ENCODE measurements around the gene SCML1. TPM values are rescaled to one million over a fixed set of nuclear protein-coding genes. Genes with fewer than 3 reads are reported as not detected.

The SCML1 gene
- total and polyA plus RNA-seq, 2 donors (not counting 3 experiments of a cell fraction or from before 2014, with no cell fraction given) = 8.8 to 12.4 TPM

DNA sequence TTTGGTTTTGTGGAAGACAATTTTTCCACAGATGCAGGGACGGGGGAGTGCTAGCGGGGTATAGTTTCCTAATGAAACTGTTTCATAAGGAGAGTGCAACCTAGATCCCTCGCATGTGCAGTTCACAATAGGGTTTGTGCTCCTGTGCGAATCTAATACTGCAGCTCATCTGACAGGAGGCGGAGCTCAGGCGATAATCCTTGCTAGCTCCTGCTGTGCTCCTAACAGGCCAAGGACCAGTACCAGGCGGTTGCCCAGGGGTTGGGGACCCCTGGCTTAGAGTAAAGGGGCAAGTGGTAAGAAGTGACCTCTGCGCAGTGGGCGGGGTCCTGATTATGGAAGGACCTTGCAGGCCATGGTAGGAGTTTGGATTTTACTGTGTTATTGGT is 3.8 kb downstream of the SCML1 start:
- ChIA-PET POLR2A (no interaction called here), CTCF (no interaction called here)
- Histone ChIP-seq H3K4me1 (ENCODE audit: control insufficient read depth, extremely low read depth, insufficient read depth, low read length) (no peaks in the 10 kb centered on the region), H3K9me3 (replicated peaks; ENCODE audit: control insufficient read depth, insufficient read depth, low read length) (no peaks in the 10 kb centered on the region), H3K4me2 (ENCODE audit: insufficient read depth, low read length) (no peak overlapping the region), H4K20me1 (replicated peaks; ENCODE audit: control insufficient read depth, extremely low read depth, insufficient read depth, low read length) (no peaks in the 10 kb centered on the region), H3K9ac (replicated peaks; ENCODE audit: extremely low read depth, insufficient read depth, low read length) (no peak overlapping the region), H3K27ac (ENCODE audit: insufficient read depth, low read depth, low read length) (no peak overlapping the region), H3K4me3 (replicated peaks in 1 of 3; ENCODE audit: insufficient read depth in 1 of 3, low read depth in 1 of 3, low read length in 3 of 3) (no peak overlapping the region), H3K27me3 (ENCODE audit: control insufficient read depth in 2 of 2, insufficient read depth in 2 of 2, low read length in 2 of 2) (no peaks in the 10 kb centered on the region), H3K79me2 (ENCODE audit: control insufficient read depth, insufficient read depth, low read length) (peaks cover 18% of the 10 kb centered on the region), H3K36me3 (ENCODE audit: control insufficient read depth in 2 of 2, extremely low read depth in 1 of 2, insufficient read depth in 2 of 2, low read length in 2 of 2) (no peaks in the 10 kb centered on the region), H3K9me1 (replicated peaks; ENCODE audit: control insufficient read depth, extremely low read depth, insufficient read depth, low read length) (no peaks in the 10 kb centered on the region), H2AFZ (ENCODE audit: low read depth, low read length) (no peak overlapping the region)
- TF ChIP-seq JUN (IDR thresholded peaks at IDR 0.05; ENCODE audit: borderline replicate concordance, insufficient read depth, insufficient read length, low read depth) (no peak), POLR2AphosphoS5 (IDR thresholded peaks at IDR 0.05; ENCODE audit: insufficient read depth, low read depth, low read length) (no peak), FOS (IDR thresholded peaks at IDR 0.05; ENCODE audit: borderline replicate concordance, insufficient read depth, low read length) (no peak), POLR2A (IDR thresholded peaks at IDR 0.05; ENCODE audit: low read depth, low read length) (no peak)
- intact Hi-C loops (cut with micrococcal nuclease) = no loop called here
- dilution Hi-C loops (cut with MboI; ENCODE audit: extremely low pct_ligation_motif_present, low sequenced_read_pairs) = no loop called here
- BruUV-seq (replicated peaks) = no TSS peak
- DNase-seq (ENCODE audit: low read depth, low spot score) (no peak), FAIRE-seq (no peak)

DNA sequence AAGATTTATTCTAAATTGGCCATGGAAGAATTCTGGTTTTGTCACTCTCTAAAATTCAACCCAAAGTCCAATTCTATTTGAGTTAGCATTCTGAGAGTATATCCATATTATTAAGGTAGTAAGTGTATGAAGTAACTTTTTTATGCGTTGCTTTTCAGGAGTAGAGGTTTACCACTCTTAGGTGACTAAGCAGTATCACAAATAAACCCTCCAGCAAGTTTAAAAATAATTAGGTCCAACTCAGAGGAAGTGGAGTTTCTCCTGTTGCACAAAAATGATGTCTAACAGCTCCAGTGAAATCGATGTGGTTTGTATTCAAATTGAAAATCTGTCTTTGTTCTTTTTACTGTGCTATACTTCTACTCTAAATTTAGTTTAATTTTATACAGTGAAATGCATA is 6.6 kb downstream of the SCML1 start:
- dilution Hi-C loops (cut with MboI; ENCODE audit: extremely low pct_ligation_motif_present, low sequenced_read_pairs) (no loop called here), intact Hi-C loops (cut with micrococcal nuclease) (loop anchor here (2.0 kb wide), 1 partner anchor 45 kb away; no protein-coding TSS in a partner anchor)
- Histone ChIP-seq H3K4me3 (replicated peaks in 1 of 3; ENCODE audit: insufficient read depth in 1 of 3, low read depth in 1 of 3, low read length in 3 of 3) (no peak overlapping the region), H3K79me2 (ENCODE audit: control insufficient read depth, insufficient read depth, low read length) (peaks cover 10% of the 10 kb centered on the region), H3K4me2 (ENCODE audit: insufficient read depth, low read length) (no peak overlapping the region), H3K9me3 (replicated peaks; ENCODE audit: control insufficient read depth, insufficient read depth, low read length) (no peaks in the 10 kb centered on the region), H4K20me1 (replicated peaks; ENCODE audit: control insufficient read depth, extremely low read depth, insufficient read depth, low read length) (no peaks in the 10 kb centered on the region), H3K36me3 (ENCODE audit: control insufficient read depth in 2 of 2, extremely low read depth in 1 of 2, insufficient read depth in 2 of 2, low read length in 2 of 2) (no peaks in the 10 kb centered on the region), H3K27ac (ENCODE audit: insufficient read depth, low read depth, low read length) (no peak overlapping the region), H2AFZ (ENCODE audit: low read depth, low read length) (no peak overlapping the region), H3K27me3 (ENCODE audit: control insufficient read depth in 2 of 2, insufficient read depth in 2 of 2, low read length in 2 of 2) (no peaks in the 10 kb centered on the region), H3K9ac (replicated peaks; ENCODE audit: extremely low read depth, insufficient read depth, low read length) (no peak overlapping the region), H3K4me1 (ENCODE audit: control insufficient read depth, extremely low read depth, insufficient read depth, low read length) (no peaks in the 10 kb centered on the region), H3K9me1 (replicated peaks; ENCODE audit: control insufficient read depth, extremely low read depth, insufficient read depth, low read length) (no peaks in the 10 kb centered on the region)
- BruUV-seq (replicated peaks) = no TSS peak
- no peak for FAIRE-seq
- ChIA-PET POLR2A (no interaction called here), CTCF (interaction anchor here (1.1 kb wide), 1 partner anchor 1590 kb away, joined by 3 read pairs; no protein-coding TSS in a partner anchor)
- TF ChIP-seq, protein P1, sequence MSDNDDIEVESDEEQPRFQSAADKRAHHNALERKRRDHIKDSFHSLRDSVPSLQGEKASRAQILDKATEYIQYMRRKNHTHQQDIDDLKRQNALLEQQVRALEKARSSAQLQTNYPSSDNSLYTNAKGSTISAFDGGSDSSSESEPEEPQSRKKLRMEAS (IDR thresholded peaks at IDR 0.05; ENCODE audit: insufficient read depth, insufficient read length) = no peak
- no peak for TF ChIP-seq POLR2A (IDR thresholded peaks at IDR 0.05; ENCODE audit: low read depth, low read length)
- TF ChIP-seq EZH2 (IDR thresholded peaks at IDR 0.05; ENCODE audit: borderline replicate concordance, low read depth, low read length, severe bottlenecking) = no peak
- TF ChIP-seq, protein P2, sequence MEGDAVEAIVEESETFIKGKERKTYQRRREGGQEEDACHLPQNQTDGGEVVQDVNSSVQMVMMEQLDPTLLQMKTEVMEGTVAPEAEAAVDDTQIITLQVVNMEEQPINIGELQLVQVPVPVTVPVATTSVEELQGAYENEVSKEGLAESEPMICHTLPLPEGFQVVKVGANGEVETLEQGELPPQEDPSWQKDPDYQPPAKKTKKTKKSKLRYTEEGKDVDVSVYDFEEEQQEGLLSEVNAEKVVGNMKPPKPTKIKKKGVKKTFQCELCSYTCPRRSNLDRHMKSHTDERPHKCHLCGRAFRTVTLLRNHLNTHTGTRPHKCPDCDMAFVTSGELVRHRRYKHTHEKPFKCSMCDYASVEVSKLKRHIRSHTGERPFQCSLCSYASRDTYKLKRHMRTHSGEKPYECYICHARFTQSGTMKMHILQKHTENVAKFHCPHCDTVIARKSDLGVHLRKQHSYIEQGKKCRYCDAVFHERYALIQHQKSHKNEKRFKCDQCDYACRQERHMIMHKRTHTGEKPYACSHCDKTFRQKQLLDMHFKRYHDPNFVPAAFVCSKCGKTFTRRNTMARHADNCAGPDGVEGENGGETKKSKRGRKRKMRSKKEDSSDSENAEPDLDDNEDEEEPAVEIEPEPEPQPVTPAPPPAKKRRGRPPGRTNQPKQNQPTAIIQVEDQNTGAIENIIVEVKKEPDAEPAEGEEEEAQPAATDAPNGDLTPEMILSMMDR (IDR thresholded peaks at IDR 0.05; ENCODE audit: extremely low read depth in 1 of 2, insufficient read depth in 1 of 2, low read depth in 1 of 2, low read length in 2 of 2) = no peak
- TF ChIP-seq JUN (IDR thresholded peaks at IDR 0.05; ENCODE audit: borderline replicate concordance, insufficient read depth, insufficient read length, low read depth) = no peak
- no peak for TF ChIP-seq MYC (IDR thresholded peaks at IDR 0.05; ENCODE audit: low read depth, low read length)
- no peak for TF ChIP-seq GATA2 (IDR thresholded peaks at IDR 0.05; ENCODE audit: insufficient read depth, insufficient read length, low read depth, low read length)
- TF ChIP-seq FOS (IDR thresholded peaks at IDR 0.05; ENCODE audit: borderline replicate concordance, insufficient read depth, low read length) = no peak
- no peak for TF ChIP-seq POLR2AphosphoS5 (IDR thresholded peaks at IDR 0.05; ENCODE audit: insufficient read depth, low read depth, low read length)
- DNase-seq (ENCODE audit: low read depth, low spot score) = no peak

Measured in endothelial cell of umbilical vein (primary cell).